Fibroblast of upper back skin (primary cell): Measurements from ENCODE around the gene FYB1.
"Not testable (repeated sequence)": the region's sequence is repeated elsewhere in the genome, so short reads cannot be mapped to it uniquely, and the experiment has no call there.

Experiments
- DNase-seq: peaks from one replicate; pipeline ENCODE4 v3.0.0-alpha.2; 2013

FYB1 gene

GRCh38 chr5:39186722-39187539 lies 32.4 kb downstream of the FYB1 start:
- DNase-seq = no peak

- no peak for DNase-seq
These were observed 33.1 kb downstream of the FYB1 start for GRCh38 chr5:39186289-39186688.

GRCh38 chr5:39185761-39186160 lies 33.6 kb downstream of the FYB1 start:
- DNase-seq = no peak

- not testable (repeated sequence) for DNase-seq
These were observed 39.8 kb downstream of the FYB1 start for GRCh38 chr5:39179561-39179960.

- no peak for DNase-seq
These were observed 40.5 kb downstream of the FYB1 start for GRCh38 chr5:39178861-39179260.

- peak; percentile 74 for DNase-seq
These were observed 41.2 kb downstream of the FYB1 start for GRCh38 chr5:39178171-39178570.

- no peak for DNase-seq
These were observed 41.8 kb downstream of the FYB1 start for GRCh38 chr5:39177631-39177964.

GRCh38 chr5:39176759-39177630 lies 42.4 kb downstream of the FYB1 start:
- DNase-seq = no peak

GRCh38 chr5:39175273-39175955 lies 43.9 kb downstream of the FYB1 start:
- DNase-seq = no peak

GRCh38 chr5:39173069-39173468 lies 46.3 kb downstream of the FYB1 start:
- DNase-seq = no peak

- DNase-seq = no peak
These were observed 46.8 kb downstream of the FYB1 start for GRCh38 chr5:39172593-39172992.

GRCh38 chr5:39171647-39172046 lies 47.7 kb downstream of the FYB1 start:
- no peak for DNase-seq

GRCh38 chr5:39169081-39169480 lies 50.3 kb downstream of the FYB1 start:
- DNase-seq = peak; percentile 96

- DNase-seq = no peak
These were observed 51.4 kb downstream of the FYB1 start for GRCh38 chr5:39167972-39168342.

- DNase-seq = peak; percentile 72
These were observed 52.0 kb downstream of the FYB1 start for GRCh38 chr5:39167141-39167971.

GRCh38 chr5:39164529-39165402 lies 54.6 kb downstream of the FYB1 start:
- DNase-seq = no peak

- no peak for DNase-seq
These were observed 55.3 kb downstream of the FYB1 start for GRCh38 chr5:39164016-39164415.

- no peak for DNase-seq
These were observed 57.8 kb downstream of the FYB1 start for GRCh38 chr5:39161578-39161977.

- DNase-seq = no peak
These were observed 58.7 kb downstream of the FYB1 start for GRCh38 chr5:39160576-39161213.

GRCh38 chr5:39159811-39160490 lies 59.4 kb downstream of the FYB1 start:
- DNase-seq = no peak

- no peak for DNase-seq
These were observed 60.6 kb downstream of the FYB1 start for GRCh38 chr5:39158786-39159185.
